NCI-H187 (cell line): ENCODE data around the gene SDC4.

Experiments used
- DNase-seq, 2 experiments: peaks; one replicate each; lab custom pipeline; 2025; lab: John Stamatoyannopoulos, UW

The SDC4 gene

GRCh38 chr20:45318948-45319347 is 29.3 kb downstream of the SDC4 start:
- no peak for DNase-seq

GRCh38 chr20:45318386-45318939 is 29.8 kb downstream of the SDC4 start:
- no peak for DNase-seq

- DNase-seq, result no peak
These were observed 30.4 kb downstream of the SDC4 start for GRCh38 chr20:45317826-45318225.

DNA sequence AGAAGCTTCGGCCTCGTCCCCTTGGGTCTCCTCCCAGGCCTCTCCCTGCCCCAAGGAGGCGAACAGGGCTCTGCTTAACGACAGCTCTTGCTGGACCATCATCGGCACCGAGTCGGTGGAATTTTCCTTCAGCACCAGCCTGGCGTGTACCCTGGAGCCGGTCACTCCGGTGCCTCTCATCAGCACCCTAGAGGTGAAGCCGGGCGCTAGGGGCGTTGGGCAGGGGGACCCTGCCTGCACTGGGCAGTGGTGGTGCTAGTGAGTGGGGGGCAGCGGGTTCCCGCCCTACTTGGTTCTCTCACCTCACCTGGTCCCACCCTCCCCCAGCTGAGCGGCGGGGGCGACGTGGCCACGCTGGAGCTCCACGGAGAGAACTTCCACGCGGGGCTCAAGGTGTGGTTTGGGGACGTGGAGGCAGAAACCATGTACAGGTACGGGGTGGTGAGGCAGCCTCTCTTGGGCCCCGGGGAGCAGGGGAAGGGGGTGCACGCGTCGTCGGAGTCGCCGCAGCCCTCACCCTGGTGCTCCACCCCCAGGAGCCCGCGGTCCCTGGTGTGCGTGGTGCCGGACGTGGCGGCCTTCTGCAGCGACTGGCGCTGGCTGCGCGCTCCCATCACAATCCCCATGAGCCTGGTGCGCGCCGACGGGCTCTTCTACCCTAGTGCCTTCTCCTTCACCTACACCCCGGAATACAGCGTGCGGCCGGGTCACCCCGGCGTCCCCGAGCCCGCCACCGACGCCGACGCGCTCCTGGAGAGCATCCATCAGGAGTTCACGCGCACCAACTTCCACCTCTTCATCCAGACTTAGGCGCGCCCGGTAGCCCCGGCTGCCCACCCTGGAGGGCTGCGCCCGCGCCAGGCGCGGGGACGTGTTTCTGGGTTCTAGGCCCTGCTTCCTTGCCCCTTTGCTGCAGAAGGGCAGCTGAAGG is 31.8 kb downstream of the SDC4 start:
- no peak for DNase-seq

- no peak for DNase-seq
These were observed 32.6 kb downstream of the SDC4 start for GRCh38 chr20:45315672-45316071.

DNA sequence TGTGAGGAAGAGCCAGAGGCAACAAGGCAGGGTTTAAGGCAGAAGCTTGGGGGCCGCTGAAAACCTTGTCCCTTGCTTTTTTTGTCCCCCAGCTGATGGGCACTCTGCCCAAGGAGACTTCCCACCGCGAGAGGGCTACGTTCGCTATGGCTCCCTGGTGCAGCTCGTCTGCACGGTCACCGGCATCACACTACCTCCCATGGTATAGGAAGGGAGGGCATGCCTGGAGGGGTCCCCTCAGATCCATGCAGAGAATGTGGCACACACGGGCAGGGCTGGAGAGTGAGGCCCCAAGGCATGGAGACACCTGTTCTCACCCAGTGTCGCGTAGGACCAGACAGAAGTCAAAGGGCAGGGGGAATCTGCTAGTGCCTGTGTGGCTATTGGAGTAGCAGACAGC is 34.3 kb downstream of the SDC4 start:
- DNase-seq, result no peak

DNA sequence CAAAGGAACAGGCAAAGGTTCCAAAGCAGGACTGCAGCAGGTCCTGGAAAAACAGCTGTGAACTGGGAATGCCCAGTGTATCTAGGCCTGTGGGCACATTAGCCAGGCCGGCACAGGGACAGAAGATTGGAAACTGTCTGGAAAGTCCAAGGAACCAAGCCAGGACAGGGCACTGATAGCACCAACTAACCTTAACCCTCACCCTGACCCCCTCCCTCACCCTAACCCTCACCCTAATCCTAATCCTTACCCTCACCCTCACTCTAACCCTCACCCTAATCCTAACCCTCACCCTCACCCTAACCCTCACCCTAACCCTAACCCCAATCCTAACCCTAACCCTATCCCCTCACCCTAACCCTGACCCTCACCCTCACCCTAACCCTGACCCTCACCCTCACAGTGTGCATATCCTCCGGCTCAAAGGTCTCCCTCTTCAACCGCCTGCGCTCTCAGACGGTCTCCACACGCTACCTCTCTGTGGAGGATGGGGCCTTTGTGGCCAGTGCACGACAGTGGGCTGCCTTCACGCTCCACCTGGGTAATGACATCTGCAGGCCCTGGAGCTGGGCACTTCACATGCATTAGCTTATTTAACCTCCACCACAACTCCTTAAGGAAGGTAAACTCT is 35.0 kb downstream of the SDC4 start:
- peak in 1 of 2 experiments; percentile 46 for DNase-seq

GRCh38 chr20:45312241-45312640 is 36.0 kb downstream of the SDC4 start:
- no peak for DNase-seq

DNA sequence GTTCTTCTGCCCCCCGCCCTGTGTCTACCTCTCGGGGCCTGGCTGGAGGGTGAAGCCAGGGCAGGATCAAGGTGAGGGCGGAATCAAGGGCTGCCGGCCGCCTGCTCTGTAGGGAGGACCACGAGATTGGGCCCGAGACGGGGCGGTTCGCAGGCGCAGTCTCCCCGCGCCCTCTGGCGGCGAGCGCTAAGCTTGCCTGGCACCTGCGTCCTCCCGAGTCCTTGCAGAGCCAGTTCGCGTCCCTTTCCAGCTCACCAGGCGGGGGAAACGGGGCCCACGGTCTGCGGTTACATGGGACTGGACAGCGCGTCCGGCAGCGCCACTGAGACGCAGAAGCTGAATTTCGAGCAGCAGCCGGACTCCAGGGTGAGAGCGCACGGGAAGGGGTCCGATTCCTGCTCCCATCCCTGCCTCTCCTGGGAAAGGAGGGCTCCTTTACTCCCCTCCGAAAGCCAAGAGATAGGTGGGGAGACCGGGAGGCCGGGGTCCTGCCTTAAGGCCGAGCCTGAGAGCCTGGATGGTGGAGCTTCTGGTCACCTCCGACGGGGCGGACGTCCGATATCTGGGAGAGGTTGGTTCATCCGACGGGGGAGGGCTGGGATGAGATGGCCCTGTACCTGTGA is 36.5 kb downstream of the SDC4 start:
- DNase-seq, result no peak

DNA sequence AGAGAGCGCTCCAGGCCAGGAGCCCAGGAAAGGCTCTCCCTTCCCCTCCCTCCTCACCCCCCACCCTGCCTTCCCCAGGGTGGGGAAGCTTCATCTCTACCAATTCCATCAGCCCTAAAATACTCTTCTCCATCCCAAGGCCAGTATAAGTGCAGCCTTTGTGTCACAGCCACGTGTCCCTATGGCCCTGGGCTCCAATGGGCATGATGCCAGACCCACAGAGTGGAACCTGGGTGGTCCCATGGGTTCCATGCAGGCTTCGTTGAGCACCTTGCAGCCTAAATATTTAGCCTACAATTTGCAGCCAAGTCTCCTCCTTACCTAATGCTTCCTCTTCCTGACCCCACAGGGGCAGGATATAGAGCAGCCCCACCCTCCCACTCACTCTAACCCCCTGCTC is 39.1 kb downstream of the SDC4 start:
- DNase-seq, result no peak

GRCh38 chr20:45308117-45308778 is 40.0 kb downstream of the SDC4 start, which contains the start of gene MATN4:
TSS of gene MATN4 (minus strand) at chr20:45308299. CDS start at chr20:45305582, 2,717 bp downstream.
- DNase-seq, result no peak

GRCh38 chr20:45307076-45307640 is 41.1 kb downstream of the SDC4 start:
- DNase-seq, result no peak

- DNase-seq, result no peak
These were observed 41.7 kb downstream of the SDC4 start, which contains the start of gene RBPJL for GRCh38 chr20:45306431-45306982. TSS of gene RBPJL (plus strand) at chr20:45306840. CDS start at chr20:45306923, 83 bp downstream.

DNA sequence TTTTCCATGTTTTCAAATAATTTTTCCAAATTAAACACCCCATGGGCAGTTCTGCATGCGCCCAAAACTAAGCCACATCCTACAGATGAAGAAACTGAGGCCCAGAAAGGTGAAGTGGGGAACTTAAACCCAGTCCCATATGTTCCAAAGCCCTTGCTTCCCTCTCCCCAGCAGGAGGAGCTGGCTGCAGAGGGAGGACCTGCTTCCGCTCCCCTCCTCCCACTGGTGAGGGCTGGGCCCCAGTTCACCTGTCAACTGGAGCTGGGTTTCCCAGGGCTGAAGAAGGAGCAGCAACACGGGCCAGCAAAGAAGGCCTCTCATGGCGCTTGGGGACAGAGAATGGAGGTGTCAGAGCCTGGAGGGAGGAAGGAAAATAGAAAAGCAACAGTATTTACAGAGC is 43.0 kb downstream of the SDC4 start:
- no peak for DNase-seq

- no peak for DNase-seq
These were observed 43.7 kb downstream of the SDC4 start for GRCh38 chr20:45304464-45304999.

- DNase-seq, result no peak
These were observed 44.4 kb downstream of the SDC4 start for GRCh38 chr20:45303586-45304463.

DNA sequence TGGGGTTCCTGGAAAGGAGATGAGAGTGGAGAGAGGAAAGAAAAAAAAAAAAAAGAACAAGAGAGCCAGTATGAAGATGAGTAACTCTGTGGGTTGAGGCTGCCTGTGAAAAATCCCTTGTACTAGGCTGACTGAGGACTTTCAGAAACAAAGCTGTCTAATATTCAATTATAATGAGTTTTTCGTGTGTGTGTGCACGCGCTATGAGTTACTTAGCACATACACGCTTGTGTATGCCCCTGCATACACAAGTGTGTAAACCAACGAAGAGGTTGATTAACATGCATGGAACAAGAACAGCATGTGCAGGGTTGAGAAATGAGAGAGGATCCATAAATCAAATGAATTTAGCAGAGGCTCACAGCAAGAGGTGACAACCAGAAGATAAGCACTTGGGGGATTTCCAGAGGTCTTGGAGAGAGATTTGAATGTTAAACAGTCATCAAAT is 46.4 kb downstream of the SDC4 start:
- no peak for DNase-seq

DNA sequence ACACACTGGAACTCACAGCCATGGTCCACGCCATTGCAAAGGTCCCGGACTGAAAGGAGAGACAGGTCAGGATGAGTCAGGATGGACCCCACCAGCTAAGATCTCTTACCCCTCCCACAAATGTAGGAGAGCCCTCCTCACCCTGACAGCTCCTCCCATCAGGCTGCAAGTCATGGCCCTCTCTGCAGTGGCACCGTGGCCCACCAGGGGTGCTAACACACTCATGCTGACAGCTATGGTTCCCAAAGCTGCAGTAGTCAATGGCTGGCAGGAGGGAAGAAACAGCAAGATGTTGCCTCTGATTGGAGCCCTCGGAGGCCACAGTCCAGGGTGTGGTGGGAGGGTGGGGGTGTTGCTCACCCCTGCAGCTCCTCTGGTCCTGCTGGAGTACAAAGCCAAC is 47.3 kb downstream of the SDC4 start:
- no peak for DNase-seq

DNA sequence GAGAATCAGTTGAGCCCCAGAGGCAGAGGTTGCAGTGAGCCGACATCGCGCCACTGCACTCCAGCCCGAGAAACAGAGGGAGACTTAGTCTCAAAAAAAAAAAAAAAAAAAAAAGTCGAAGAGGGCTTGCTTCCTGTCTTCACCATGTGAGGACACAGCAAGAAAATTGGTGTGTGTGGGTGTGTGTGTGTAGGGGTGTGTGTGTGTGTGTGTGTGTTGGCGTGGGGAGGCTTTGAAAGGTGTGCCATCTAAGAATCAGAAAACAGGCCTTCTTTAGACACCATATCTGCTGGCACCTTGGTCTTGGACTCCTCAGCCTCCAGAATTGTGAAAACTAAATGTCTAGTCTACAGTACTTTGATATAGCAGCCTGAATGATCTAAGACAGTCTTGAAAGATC is 48.4 kb downstream of the SDC4 start:
- no peak for DNase-seq
